Neuronal stem cell (in vitro differentiated cells): ENCODE results near the gene DDX39A.

Source experiments
- DNase-seq: peaks from one replicate; pipeline ENCODE4 v3.0.0-alpha.2; 2013; ENCODE audit warnings: low spot score
- H2AFZ ChIP-seq: one replicate; pipeline ENCODE4 v1.6.1; 2013; ENCODE audit warnings: mild to moderate bottlenecking, low read length, inconsistent platforms
- H2AK5ac ChIP-seq: 2 replicates; pipeline ENCODE4 v1.6.1; 2013; ENCODE audit warnings: low read depth, mild to moderate bottlenecking, inconsistent platforms, low read length, moderate library complexity, mixed read lengths
- H2BK120ac ChIP-seq: 2 replicates; pipeline ENCODE4 v1.6.1; 2013; ENCODE audit warnings: low read depth, mild to moderate bottlenecking, inconsistent platforms, low read length, moderate library complexity, mixed read lengths
- H2BK12ac ChIP-seq: one replicate; pipeline ENCODE4 v1.6.1; 2013; ENCODE audit warnings: low read length, inconsistent platforms
- H2BK15ac ChIP-seq: 2 replicates; pipeline ENCODE4 v1.6.1; 2013; ENCODE audit warnings: mild to moderate bottlenecking, low read length, inconsistent platforms, mixed read lengths
- H2BK5ac ChIP-seq: one replicate; pipeline ENCODE4 v1.6.1; 2013; ENCODE audit warnings: inconsistent platforms, mild to moderate bottlenecking, low read length, moderate library complexity
- H3K14ac ChIP-seq: one replicate; pipeline ENCODE4 v1.6.1; 2013; ENCODE audit warnings: low read length, inconsistent platforms
- H3K18ac ChIP-seq: 2 replicates; pipeline ENCODE4 v1.6.1; 2013; ENCODE audit warnings: low read length, inconsistent platforms
- H3K23ac ChIP-seq: 2 replicates; pipeline ENCODE4 v1.6.1; 2013; ENCODE audit warnings: low read depth, mild to moderate bottlenecking, mixed read lengths, low read length, inconsistent platforms; ENCODE audit not compliant: poor library complexity
- H3K27ac ChIP-seq: replicated peaks from 3 replicates; pipeline ENCODE4 v1.5.1; 2013; ENCODE audit warnings: low read length, inconsistent platforms
- H3K27me3 ChIP-seq, 3 experiments: 2 replicates each; pipeline ENCODE4 v1.6.1; 2013; ENCODE audit warnings: low read length in 3 of 3, mild to moderate bottlenecking in 2 of 3, inconsistent platforms in 1 of 3, low read depth in 1 of 3, mixed read lengths in 1 of 3, moderate library complexity in 1 of 3; ENCODE audit not compliant: control insufficient read depth in 3 of 3, insufficient read depth in 3 of 3
- H3K36me3 ChIP-seq, 2 donors: replicated peaks in 1 of 2; 2 replicates each; pipeline ENCODE4 v1.6.1; 2013; ENCODE audit warnings: low read length in 2 of 2; ENCODE audit not compliant: control insufficient read depth in 2 of 2, insufficient read depth in 2 of 2
- H3K4ac ChIP-seq: 2 replicates; pipeline ENCODE4 v1.6.1; 2013; ENCODE audit warnings: inconsistent platforms, mild to moderate bottlenecking, low read length, moderate library complexity
- H3K4me1 ChIP-seq, 2 donors: 1 replicate in 1 of 2; 2 replicates in 1 of 2; pipeline ENCODE4 v1.6.1; 2013; ENCODE audit warnings: low read length in 2 of 2, low read depth in 1 of 2; ENCODE audit not compliant: control insufficient read depth in 2 of 2, insufficient read depth in 1 of 2
- H3K4me2 ChIP-seq: one replicate; pipeline ENCODE4 v1.6.1; 2013; ENCODE audit warnings: mild to moderate bottlenecking, low read length, inconsistent platforms; ENCODE audit not compliant: insufficient read depth, poor library complexity, severe bottlenecking
- H3K4me3 ChIP-seq, 2 donors: 2 replicates each; pipeline ENCODE4 v1.5.1; 2013; ENCODE audit warnings: low read length in 2 of 2, mild to moderate bottlenecking in 2 of 2, inconsistent platforms in 1 of 2, moderate library complexity in 1 of 2
- H3K79me1 ChIP-seq: one replicate; pipeline ENCODE4 v1.6.1; 2013; ENCODE audit warnings: low read depth, mild to moderate bottlenecking, inconsistent platforms, low read length, moderate library complexity
- H3K9ac ChIP-seq: one replicate; pipeline ENCODE4 v1.6.1; 2013; ENCODE audit warnings: mild to moderate bottlenecking, low read depth, low read length, inconsistent platforms; ENCODE audit not compliant: poor library complexity
- H3K9me3 ChIP-seq, 2 donors: replicated peaks in 1 of 2; 2 replicates each; pipeline versions ENCODE3 to v1.6.1; 2013; ENCODE audit warnings: low read length in 2 of 2, mild to moderate bottlenecking in 2 of 2, inconsistent platforms in 1 of 2, low read depth in 1 of 2, mixed read lengths in 1 of 2, moderate library complexity in 1 of 2; ENCODE audit not compliant: control insufficient read depth in 2 of 2, insufficient read depth in 1 of 2
- H4K8ac ChIP-seq: one replicate; pipeline ENCODE4 v1.6.1; 2013; ENCODE audit warnings: low read depth, mild to moderate bottlenecking, inconsistent platforms, low read length, moderate library complexity
- H4K91ac ChIP-seq: one replicate; pipeline ENCODE4 v1.6.1; 2013; ENCODE audit warnings: low read length, low read depth, mild to moderate bottlenecking, inconsistent platforms; ENCODE audit not compliant: poor library complexity
- WGBS, 2 donors: extraction: QIAGEN DNeasy Blood & Tissue Kit; methylation state at CpG; one replicate each; pipeline ENCODE4 v1.1.7; 2013; ENCODE audit warnings: missing lambda C conversion rate in 2 of 2, mixed read lengths in 1 of 2; ENCODE audit not compliant: insufficient read length in 2 of 2, insufficient replicate concordance in 1 of 2; ENCODE audit errors: extremely low coverage in 2 of 2; 5-methylcytosine and 5-hydroxymethylcytosine counted together

The DDX39A gene

DNA sequence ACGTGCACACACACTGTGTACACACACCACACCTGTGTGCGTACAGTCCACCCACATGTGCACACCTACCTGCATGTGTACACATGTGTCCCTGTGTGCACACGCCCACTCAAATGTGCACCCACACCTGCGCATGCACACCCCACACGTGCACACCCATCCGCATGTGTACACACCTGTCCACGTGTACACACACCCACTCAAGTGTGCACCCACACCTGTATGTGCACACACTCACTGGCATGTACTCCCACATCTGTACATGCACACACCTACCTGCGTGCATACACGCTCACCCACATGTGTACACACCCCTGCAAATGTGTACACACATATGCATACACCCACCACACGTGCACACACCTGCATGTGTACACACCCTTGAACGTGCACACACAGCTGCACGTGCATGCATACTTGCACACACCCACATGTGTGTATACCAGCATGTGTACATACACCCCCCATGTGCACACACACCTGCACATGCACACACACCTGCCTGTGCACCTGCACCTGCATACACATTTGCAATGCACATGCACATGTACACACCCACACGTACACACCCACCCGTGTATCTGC, 24.6 kb upstream of the DDX39A start:
- Histone ChIP-seq H3K4me3 (peak overlapping the region in 1 of 2 donors; percentile 5), H3K4me1 (peaks cover 0 to 4% of the 10 kb centered on the region in 2 donors), H3K27me3 (peaks cover 0 to 3% (median 0%) of the 10 kb centered on the region in 3 experiments), H3K4ac (no peak overlapping the region), H3K23ac (peak overlapping the region; percentile 98), H4K8ac (peak overlapping the region; percentile 65), H3K79me1 (peaks cover 19% of the 10 kb centered on the region), H2AK5ac (no peak overlapping the region), H3K4me2 (no peak overlapping the region), H3K14ac (no peak overlapping the region), H3K27ac (no peak overlapping the region), H2BK5ac (peak overlapping the region; percentile 22), H2BK12ac (peak overlapping the region; percentile 1), H2BK120ac (no peak overlapping the region), H3K18ac (no peak overlapping the region), H2BK15ac (no peak overlapping the region), H4K91ac (peak overlapping the region; percentile 38), H3K9me3 (peaks cover 0 to 16% of the 10 kb centered on the region in 2 donors), H3K36me3 (peaks cover 42 to 74% of the 10 kb centered on the region in 2 donors), H2AFZ (no peak overlapping the region), H3K9ac (peak overlapping the region; percentile 70)
- no peak for DNase-seq
- no CpG with 5 or more reads among the region's 14 CpGs for WGBS, 2 donors

DNA sequence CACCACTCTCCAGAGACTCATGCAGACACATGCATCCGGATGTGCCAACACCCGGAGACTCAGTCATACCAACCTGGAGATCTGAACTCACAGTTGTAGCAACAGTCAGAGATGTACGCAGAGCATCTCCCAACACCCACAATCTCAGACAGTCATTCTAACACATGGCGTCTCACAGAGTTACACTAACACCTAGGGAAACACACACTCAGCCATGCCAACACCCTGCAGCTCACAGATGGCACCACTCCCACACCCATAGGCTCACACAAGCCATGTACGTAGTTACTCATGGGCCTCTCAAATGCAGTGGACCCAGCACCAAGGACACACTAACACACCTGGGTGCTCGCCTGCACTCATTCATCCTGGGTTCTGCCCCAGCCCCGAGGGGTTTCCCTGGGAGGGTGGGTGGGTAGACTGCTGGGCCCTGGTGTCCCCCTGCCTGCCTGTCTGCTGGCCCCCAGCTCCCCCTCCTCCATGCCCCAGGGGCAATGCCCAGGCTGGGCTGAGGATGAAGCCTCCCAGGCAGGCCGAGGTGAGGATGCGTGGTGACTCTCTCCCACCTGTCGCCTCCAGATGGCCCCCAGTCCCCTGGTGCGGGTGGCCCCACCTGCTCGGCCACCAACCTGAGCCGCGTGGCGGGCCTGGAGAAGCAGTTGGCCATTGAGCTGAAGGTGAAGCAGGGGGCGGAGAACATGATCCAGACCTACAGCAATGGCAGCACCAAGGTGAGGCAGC, 23.9 kb upstream of the DDX39A start:
- no peak overlapping the region for H3K4ac ChIP-seq
- peak overlapping the region; percentile 65 for H4K8ac ChIP-seq
- H2AK5ac ChIP-seq, result no peak overlapping the region
- WGBS, 2 donors, result no CpG with 5 or more reads among the region's 16 CpGs
- peak overlapping the region; percentile 70 for H3K9ac ChIP-seq
- H3K18ac ChIP-seq, result no peak overlapping the region
- no peak overlapping the region for H2BK12ac ChIP-seq
- H2BK15ac ChIP-seq, result no peak overlapping the region
- H4K91ac ChIP-seq, result peak overlapping the region; percentile 38
- H3K79me1 ChIP-seq, result peaks cover 19% of the 10 kb centered on the region
- H3K9me3 ChIP-seq, result peaks cover 0 to 13% of the 10 kb centered on the region in 2 donors
- H3K4me2 ChIP-seq, result no peak overlapping the region
- H3K14ac ChIP-seq, result no peak overlapping the region
- no peak overlapping the region for H3K4me3 ChIP-seq
- no peak overlapping the region for H2BK120ac ChIP-seq
- H2AFZ ChIP-seq, result no peak overlapping the region
- no peak overlapping the region for H2BK5ac ChIP-seq
- H3K27ac ChIP-seq, result no peak overlapping the region
- peaks cover 0 to 3% (median 0%) of the 10 kb centered on the region in 3 experiments for H3K27me3 ChIP-seq
- H3K23ac ChIP-seq, result peak overlapping the region; percentile 98
- peaks cover 36 to 68% of the 10 kb centered on the region in 2 donors for H3K36me3 ChIP-seq
- peaks cover 0 to 4% of the 10 kb centered on the region in 2 donors for H3K4me1 ChIP-seq
- DNase-seq, result no peak

DNA sequence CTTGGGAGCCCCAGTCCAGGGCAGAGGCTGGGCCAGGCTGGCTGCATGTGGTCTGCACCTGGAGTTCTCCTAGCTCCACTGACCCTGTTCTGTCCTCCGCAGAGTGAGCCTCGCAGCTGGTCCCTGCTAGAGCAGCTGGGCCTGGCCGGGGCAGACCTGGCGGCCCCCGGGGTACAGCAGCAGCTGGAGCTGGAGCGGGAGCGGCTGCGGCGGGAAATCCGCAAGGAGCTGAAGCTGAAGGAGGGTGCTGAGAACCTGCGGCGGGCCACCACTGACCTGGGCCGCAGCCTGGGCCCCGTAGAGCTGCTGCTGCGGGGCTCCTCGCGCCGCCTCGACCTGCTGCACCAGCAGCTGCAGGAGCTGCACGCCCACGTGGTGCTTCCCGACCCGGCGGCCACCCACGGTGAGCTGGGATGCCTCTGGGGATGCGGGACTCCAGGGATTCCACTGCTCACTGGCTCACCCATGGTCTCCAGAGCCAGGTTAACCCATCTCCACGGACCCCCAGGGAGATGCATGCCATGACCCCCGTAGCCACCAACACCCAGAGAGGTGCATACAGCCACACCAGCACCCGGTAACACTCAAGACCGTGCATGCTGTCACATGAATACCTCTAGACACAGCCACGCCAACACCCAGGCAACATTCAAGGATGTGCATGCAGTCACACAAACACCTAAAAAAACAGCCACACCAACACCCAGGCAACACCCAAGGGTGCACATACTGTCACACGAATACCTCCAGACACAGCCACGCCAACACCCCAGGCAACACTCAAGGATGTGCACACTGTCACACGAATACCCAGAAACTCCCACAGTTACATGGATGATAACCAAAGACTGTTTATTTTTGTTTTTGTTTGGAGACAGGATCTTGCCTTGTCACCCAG, 22.1 kb upstream of the DDX39A start:
- H3K79me1 ChIP-seq, result peaks cover 18% of the 10 kb centered on the region
- WGBS, 2 donors, result no CpG with 5 or more reads among the region's 34 CpGs
- no peak overlapping the region for H2BK12ac ChIP-seq
- H3K27ac ChIP-seq, result no peak overlapping the region
- no peak for DNase-seq
- no peak overlapping the region for H2AFZ ChIP-seq
- H3K18ac ChIP-seq, result peak overlapping the region; percentile 38
- no peak overlapping the region for H3K4me3 ChIP-seq
- H3K4me2 ChIP-seq, result no peak overlapping the region
- H3K36me3 ChIP-seq, result peaks cover 31 to 62% of the 10 kb centered on the region in 2 donors
- no peak overlapping the region for H2BK120ac ChIP-seq
- H3K9me3 ChIP-seq, result peaks cover 0 to 13% of the 10 kb centered on the region in 2 donors
- H3K23ac ChIP-seq, result no peak overlapping the region
- H4K8ac ChIP-seq, result no peak overlapping the region
- no peak overlapping the region for H2AK5ac ChIP-seq
- H4K91ac ChIP-seq, result peak overlapping the region; percentile 92
- H3K9ac ChIP-seq, result no peak overlapping the region
- no peak overlapping the region for H3K14ac ChIP-seq
- peaks cover 0 to 4% of the 10 kb centered on the region in 2 donors for H3K4me1 ChIP-seq
- H3K27me3 ChIP-seq, result peaks cover 0 to 3% (median 0%) of the 10 kb centered on the region in 3 experiments
- H3K4ac ChIP-seq, result no peak overlapping the region
- H2BK15ac ChIP-seq, result peak overlapping the region; percentile 49
- peak overlapping the region; percentile 13 for H2BK5ac ChIP-seq
